ENCODE results near the gene COG8.
"Not testable (repeated sequence)": the region's sequence is repeated elsewhere in the genome, so short reads cannot be mapped to it uniquely, and the experiment has no call there.

The COG8 gene

GRCh38 chr16:69319381-69319780, 20.0 kb downstream of the COG8 start:
- no peak for DNase-seq (ENCODE audit: low read depth)

GRCh38 chr16:69318911-69319289, 20.5 kb downstream of the COG8 start:
- DNase-seq (ENCODE audit: low read depth) = no peak

GRCh38 chr16:69318177-69318910, 21.0 kb downstream of the COG8 start:
- no peak for DNase-seq (ENCODE audit: low read depth)

- DNase-seq (ENCODE audit: low read depth) = no peak
Observed at GRCh38 chr16:69316595-69317034, 22.7 kb downstream of the COG8 start.

GRCh38 chr16:69315486-69316311, 23.7 kb downstream of the COG8 start:
- no peak for DNase-seq (ENCODE audit: low read depth)

- DNase-seq (ENCODE audit: low read depth) = no peak
Observed at GRCh38 chr16:69314534-69314933, 24.8 kb downstream of the COG8 start.

- DNase-seq (ENCODE audit: low read depth) = no peak
Observed at GRCh38 chr16:69313469-69313868, 25.9 kb downstream of the COG8 start.

- no peak for DNase-seq (ENCODE audit: low read depth)
Observed at GRCh38 chr16:69311533-69312387, 27.6 kb downstream of the COG8 start.

- peak; percentile 67 for DNase-seq (ENCODE audit: low read depth)
Observed at GRCh38 chr16:69310653-69311532, 28.5 kb downstream of the COG8 start, which contains the start of gene VPS4A. Gene VPS4A, plus strand, starts transcription at chr16:69311350. Its CDS starts 162 bp downstream, at chr16:69311512.

GRCh38 chr16:69309316-69309715, 30.0 kb downstream of the COG8 start:
- no peak for DNase-seq (ENCODE audit: low read depth)

- no peak for DNase-seq (ENCODE audit: low read depth)
Observed at GRCh38 chr16:69307856-69308255, 31.5 kb downstream of the COG8 start.

GRCh38 chr16:69307091-69307490, 32.3 kb downstream of the COG8 start:
- DNase-seq (ENCODE audit: low read depth) = no peak

- DNase-seq (ENCODE audit: low read depth) = no peak
Observed at GRCh38 chr16:69306031-69306430, 33.3 kb downstream of the COG8 start.

- DNase-seq (ENCODE audit: low read depth) = no peak
Observed at GRCh38 chr16:69302301-69302700, 37.1 kb downstream of the COG8 start.

GRCh38 chr16:69301861-69302260, 37.5 kb downstream of the COG8 start:
- DNase-seq (ENCODE audit: low read depth) = no peak

GRCh38 chr16:69301187-69301586, 38.2 kb downstream of the COG8 start:
- DNase-seq (ENCODE audit: low read depth) = no peak

- no peak for DNase-seq (ENCODE audit: low read depth)
Observed at GRCh38 chr16:69298261-69298660, 41.1 kb downstream of the COG8 start.

- not testable (repeated sequence) for DNase-seq (ENCODE audit: low read depth)
Observed at GRCh38 chr16:69296771-69297170, 42.6 kb downstream of the COG8 start.

- DNase-seq (ENCODE audit: low read depth) = no peak
Observed at GRCh38 chr16:69294051-69294450, 45.3 kb downstream of the COG8 start.

- no peak for DNase-seq (ENCODE audit: low read depth)
Observed at GRCh38 chr16:69293401-69293800, 46.0 kb downstream of the COG8 start.

- not testable (repeated sequence) for DNase-seq (ENCODE audit: low read depth)
Observed at GRCh38 chr16:69291657-69292056, 47.7 kb downstream of the COG8 start.

Data from GM04503 (cell line).